Right lobe of liver (tissue), 4 donors: Measurements from ENCODE around the gene HYKK.

Source experiments
- CTCF ChIP-seq, 4 donors: fragments of 200-600 bp in 3 of 4; fragments of 450-650 bp in 1 of 4; IDR thresholded peaks; one replicate each; pipeline versions ENCODE4 v1.5.1 to v1.8.0; 2016 to 2022; ENCODE audit warnings: antibody characterized with exemption in 4 of 4, mild to moderate bottlenecking in 2 of 4
- POLR2A ChIP-seq: fragments of 450-650 bp; IDR thresholded peaks from one replicate; pipeline ENCODE4 v1.6.1; 2017; ENCODE audit warnings: antibody characterized with exemption, mild to moderate bottlenecking
- donor health status: DM: no; HTN: no; CAD: no.
- donor health status: DM: no; HTN: no; CAD: no.
- donor health status: DM: no; HTN: yes; CAD: no.

- TF ChIP-seq CTCF (IDR thresholded peaks at IDR 0.05) (no peak), POLR2A (no peak)
These were observed 30.1 kb upstream of the HYKK start for GRCh38 chr15:78477295-78477694.
